SIG-M5 (cell line): Measurements from ENCODE around the gene WIPF2.

Experiments used
- DNase-seq: peaks from one replicate; lab custom pipeline; 2025; lab: John Stamatoyannopoulos, UW

Gene WIPF2

DNA sequence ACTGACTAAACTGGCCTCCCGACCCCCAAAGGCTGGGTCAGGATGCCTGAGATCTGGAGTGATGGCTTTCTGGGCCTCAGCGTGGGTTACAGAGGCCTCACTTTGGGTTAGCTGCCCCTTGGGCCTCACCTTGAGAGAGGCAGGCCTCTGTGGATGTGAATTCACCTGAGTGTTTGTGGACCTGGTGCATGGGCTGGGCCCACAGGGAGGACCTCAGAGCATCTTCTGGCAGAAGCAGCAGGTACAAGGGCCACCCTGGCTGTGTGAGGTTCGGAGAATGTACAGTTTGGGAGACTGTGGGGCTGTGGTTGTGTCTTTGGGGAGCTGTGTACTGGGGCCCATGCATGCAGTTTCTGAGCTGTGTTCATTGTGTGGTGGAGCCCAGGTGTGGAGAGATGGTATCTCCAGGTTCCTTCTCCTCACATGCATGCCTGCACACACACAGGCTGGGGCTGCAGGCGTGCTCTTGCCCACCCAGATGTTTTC lies 108.2 kb downstream of the WIPF2 start:
- no peak for DNase-seq

DNA sequence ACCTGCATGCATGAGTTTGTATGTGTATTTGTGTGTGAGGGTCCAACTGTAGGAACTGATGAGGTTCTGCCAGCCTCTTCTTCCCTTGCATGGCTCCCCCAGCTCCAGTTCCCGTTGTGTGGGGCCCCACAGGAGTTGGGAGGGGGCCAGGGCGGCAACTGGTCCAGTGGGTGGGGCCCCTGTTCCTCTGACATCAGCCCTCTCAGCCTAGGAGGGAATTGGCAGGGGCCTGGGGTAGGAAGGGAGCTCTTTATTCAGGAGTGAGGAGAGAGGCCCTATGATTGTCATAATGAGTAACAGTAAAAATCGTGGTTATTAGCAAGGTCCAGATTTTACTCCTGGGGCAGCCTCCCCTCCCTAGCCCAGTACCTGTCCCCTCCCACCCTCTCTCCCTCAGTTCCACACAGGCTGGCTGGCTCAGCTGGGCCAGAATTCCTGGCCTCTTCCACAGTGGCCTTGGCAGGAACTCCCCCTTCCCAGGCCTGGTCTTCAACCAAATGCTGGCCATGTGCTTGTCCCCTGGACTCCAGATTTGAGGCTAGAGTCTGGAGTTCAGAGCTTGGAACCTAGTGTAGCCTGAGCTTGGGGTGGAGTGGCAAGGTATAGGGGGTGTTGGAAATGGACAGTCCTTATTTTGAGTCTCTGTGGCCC lies 108.8 kb downstream of the WIPF2 start:
- no peak for DNase-seq

DNA sequence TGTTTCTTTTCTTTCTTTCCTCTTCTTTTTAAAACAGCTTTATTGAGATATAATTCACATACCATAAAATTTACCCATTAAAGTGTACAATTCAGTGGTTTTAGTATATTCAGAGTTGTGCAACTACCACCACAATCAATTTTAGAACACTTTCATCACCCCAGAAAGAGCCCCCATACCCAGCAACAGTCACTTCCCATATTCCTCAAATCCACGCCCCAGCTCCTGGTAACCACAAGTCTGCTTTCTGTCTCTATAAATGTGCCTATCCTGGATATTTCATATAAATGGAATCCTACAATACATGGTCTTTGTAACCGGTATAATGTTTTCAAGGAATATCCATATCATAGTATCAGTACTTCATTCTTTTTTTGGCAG lies 109.3 kb downstream of the WIPF2 start:
- DNase-seq: no peak

DNA sequence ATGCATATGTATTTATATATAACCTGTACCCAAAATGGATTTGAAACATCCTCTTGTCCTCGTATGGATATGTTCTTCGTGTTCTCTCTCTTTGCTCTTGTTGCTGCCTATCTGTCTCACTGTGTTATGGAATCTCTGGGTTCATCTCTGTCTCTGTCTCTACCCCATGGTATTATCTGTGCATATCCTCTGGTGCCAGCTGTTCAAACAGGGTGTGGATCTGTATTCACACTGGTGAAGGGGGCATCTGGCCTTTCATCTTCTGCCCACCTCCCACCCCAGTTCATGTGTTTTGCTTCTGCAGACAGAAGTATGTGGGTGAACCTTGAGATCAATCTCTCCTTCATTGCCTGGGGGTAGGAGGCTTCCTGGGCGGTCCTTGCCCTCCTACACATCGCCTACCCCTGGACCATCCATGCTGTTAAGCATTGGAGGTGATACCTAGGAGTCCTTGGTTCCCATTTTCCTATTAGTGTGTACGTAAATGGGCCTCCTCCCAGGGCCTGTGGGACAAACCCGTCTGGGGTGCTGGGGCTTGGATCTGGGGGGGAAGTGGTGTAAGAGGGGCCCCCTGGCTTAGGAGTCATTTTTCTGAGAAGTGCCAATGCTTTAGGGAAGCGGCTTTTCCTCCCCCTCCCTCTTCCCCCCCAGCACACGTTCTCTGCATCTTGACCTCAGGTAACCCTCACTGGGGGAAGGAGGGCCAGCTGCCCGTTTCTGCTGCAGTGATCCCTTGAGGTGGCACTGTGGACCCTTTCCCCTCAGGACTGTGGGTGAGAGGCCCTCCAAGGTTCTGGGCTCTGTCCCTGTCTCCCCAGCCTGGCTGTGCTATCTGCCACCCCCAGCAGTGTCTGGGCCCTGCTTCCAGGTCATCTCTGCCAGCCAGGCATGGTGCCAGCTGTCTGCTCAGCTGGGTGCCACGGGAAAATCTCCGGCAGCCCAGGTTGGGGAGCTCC lies 111.0 kb downstream of the WIPF2 start:
- no peak for DNase-seq

- DNase-seq: no peak
Measured at GRCh38 chr17:40330850-40331470, 111.9 kb downstream of the WIPF2 start.

- no peak for DNase-seq
Measured at GRCh38 chr17:40331743-40332641, 112.9 kb downstream of the WIPF2 start.
